GM12878 (cell line): ENCODE results near the gene GDF15. TPM values are rescaled to one million over a fixed set of nuclear protein-coding genes. Genes with fewer than 3 reads are reported as not detected.

Experiments
- ATAC-seq: fragments of 200-7000 bp; cut with Tn5 transposase; 3 replicates; pipeline ENCODE4 v1.9.1; 2020; ENCODE audit warnings: mild to moderate bottlenecking, moderate library complexity
- BruUV-seq: library from RNA; stranded (reverse); fragments of 400-500 nt; replicated peaks from 2 replicates; lab custom pipeline; 2021; lab: Mats Ljungman, UMichigan
- CTCF ChIA-PET: fragments of 300-600 bp; sonication (Branson Sonifier 250); formaldehyde crosslinking; extraction: SDS; loops from one replicate; lab custom pipeline; 2021; ENCODE audit warnings: inconsistent platforms; lab: Yijun Ruan, JAX
- POLR2A ChIA-PET: fragments of 350-600 bp; formaldehyde crosslinking; extraction: SDS; loops from one replicate; lab custom pipeline; 2021; ENCODE audit warnings: inconsistent platforms; lab: Charles Lee
- RAD21 ChIA-PET: fragments of 300-600 bp; sonication (Branson Sonifier 250); formaldehyde crosslinking; loops from one replicate; lab custom pipeline; 2023; ENCODE audit warnings: antibody characterized with exemption; ENCODE audit not compliant: unreplicated experiment; lab: Charles Lee
- SMC1A ChIA-PET: fragments of 300-600 bp; sonication (Branson Sonifier 250); formaldehyde crosslinking; loops from one replicate; lab custom pipeline; 2023; ENCODE audit not compliant: unreplicated experiment, uncharacterized antibody; lab: Charles Lee
- DNase-seq: peaks from one replicate; pipeline ENCODE4 v3.0.0-alpha.2; 2011; ENCODE audit warnings: low read depth, low spot score
- FAIRE-seq: peaks from 3 replicates; lab custom pipeline; 2011; peaks lifted over from hg19 to GRCh38; lab: Jason Lieb, UNC
- H2AFZ ChIP-seq: 2 replicates; pipeline ENCODE4 v1.6.0; 2011; ENCODE audit warnings: low read depth, low read length, control low read depth; ENCODE audit not compliant: control insufficient read depth
- H3K27ac ChIP-seq: 2 replicates; pipeline ENCODE4 v1.5.1; 2011; ENCODE audit warnings: control low read depth; ENCODE audit not compliant: control insufficient read depth, insufficient read depth
- H3K27me3 ChIP-seq, 2 experiments: replicated peaks in 1 of 2; 2 replicates each; pipeline versions ENCODE4 v1.6.0 to v1.6.1; 2011; ENCODE audit warnings: low read length in 1 of 2; ENCODE audit not compliant: control insufficient read depth in 2 of 2, insufficient read depth in 2 of 2
- H3K36me3 ChIP-seq, 2 experiments: 2 replicates each; pipeline ENCODE4 v1.5.1; 2011; ENCODE audit warnings: low read length in 1 of 2; ENCODE audit not compliant: control insufficient read depth in 2 of 2, insufficient read depth in 2 of 2
- H3K4me1 ChIP-seq: 2 replicates; pipeline ENCODE4 v1.6.1; 2011; ENCODE audit warnings: mild to moderate bottlenecking, low read length, moderate library complexity, mixed read lengths; ENCODE audit not compliant: control insufficient read depth, insufficient read depth
- H3K4me2 ChIP-seq: 2 replicates; pipeline ENCODE4 v1.6.0; 2011; ENCODE audit warnings: control low read depth; ENCODE audit not compliant: control insufficient read depth, insufficient read depth
- H3K4me3 ChIP-seq: fragments of 200-600 bp; sonication (generic); 2 replicates; pipeline ENCODE4 v1.5.1; 2016
- H3K79me2 ChIP-seq: 2 replicates; pipeline ENCODE4 v1.6.0; 2011; ENCODE audit warnings: low read length; ENCODE audit not compliant: control insufficient read depth, insufficient read depth
- H3K9ac ChIP-seq: 2 replicates; pipeline ENCODE4 v1.8.0; 2011; ENCODE audit warnings: low read length, control low read depth, mixed read lengths; ENCODE audit not compliant: control insufficient read depth, insufficient read depth
- H3K9me3 ChIP-seq: replicated peaks from 3 replicates; pipeline ENCODE4 v1.5.1; 2011; ENCODE audit warnings: mild to moderate bottlenecking, low read length; ENCODE audit not compliant: control insufficient read depth, insufficient read depth
- H4K20me1 ChIP-seq: 2 replicates; pipeline ENCODE4 v1.6.0; 2011; ENCODE audit not compliant: control insufficient read depth, insufficient read depth
- BACH1 ChIP-seq: fragments of 450-650 bp; IDR thresholded peaks from 2 replicates; pipeline ENCODE4 v1.6.1; 2017; ENCODE audit warnings: mild to moderate bottlenecking, borderline replicate concordance
- BCL3 ChIP-seq: IDR thresholded peaks from 2 replicates; pipeline ENCODE4 v1.6.1; 2011; ENCODE audit warnings: borderline replicate concordance, low read depth, mild to moderate bottlenecking, moderate library complexity, low read length; ENCODE audit not compliant: insufficient read depth, poor library complexity, severe bottlenecking
- BHLHE40 ChIP-seq, 2 experiments: fragments of 450-650 bp in 1 of 2; IDR thresholded peaks; 2 replicates each; pipeline ENCODE4 v1.6.1; 2011 to 2017; ENCODE audit warnings: low read depth in 2 of 2, borderline replicate concordance in 1 of 2, improper control_type of control experiment in 1 of 2, low read length in 1 of 2, mild to moderate bottlenecking in 1 of 2
- DPF2 ChIP-seq: fragments of 450-650 bp; IDR thresholded peaks from 2 replicates; pipeline ENCODE4 v1.6.1; 2017; ENCODE audit warnings: mild to moderate bottlenecking
- EGR1 ChIP-seq, 2 experiments: IDR thresholded peaks; 1 replicate in 1 of 2; 2 replicates in 1 of 2; pipeline ENCODE4 v1.6.1; 2011 to 2012; ENCODE audit warnings: low read depth in 2 of 2, low read length in 2 of 2, borderline replicate concordance in 1 of 2, mild to moderate bottlenecking in 1 of 2, moderate library complexity in 1 of 2
- GATAD2B ChIP-seq: fragments of 450-650 bp; conservative IDR thresholded peaks from 2 replicates; pipeline ENCODE4 v1.6.1; 2017; ENCODE audit warnings: low read depth, mild to moderate bottlenecking, moderate library complexity
- IKZF1 ChIP-seq: fragments of 450-650 bp; conservative IDR thresholded peaks from 2 replicates; pipeline ENCODE4 v1.6.1; 2017; ENCODE audit warnings: antibody characterized with exemption, mild to moderate bottlenecking
- IRF4 ChIP-seq: IDR thresholded peaks from 2 replicates; pipeline ENCODE4 v1.6.1; 2011; ENCODE audit warnings: low read depth, low read length
- LARP7 ChIP-seq: fragments of 450-650 bp; IDR thresholded peaks from 2 replicates; pipeline ENCODE4 v1.6.1; 2017; ENCODE audit warnings: mild to moderate bottlenecking
- NR2F1 ChIP-seq: fragments of 450-650 bp; conservative IDR thresholded peaks from 2 replicates; pipeline ENCODE4 v1.6.1; 2017; ENCODE audit warnings: mild to moderate bottlenecking
- PAX8 ChIP-seq: fragments of 450-650 bp; IDR thresholded peaks from 2 replicates; pipeline ENCODE4 v1.6.1; 2017; ENCODE audit warnings: mild to moderate bottlenecking, moderate library complexity
- POLR2A ChIP-seq: IDR thresholded peaks from 2 replicates; pipeline ENCODE4 v1.6.1; 2011; ENCODE audit warnings: low read depth, mild to moderate bottlenecking, low read length
- RB1 ChIP-seq: fragments of 450-650 bp; formaldehyde crosslinking; IDR thresholded peaks from 2 replicates; pipeline ENCODE4 v1.6.1; 2017; ENCODE audit warnings: mild to moderate bottlenecking, borderline replicate concordance
- WGBS: methylation state at CpG from one replicate; pipeline ENCODE4 v1.1.6; 2016; ENCODE audit warnings: low lambda C conversion rate; ENCODE audit not compliant: insufficient replicate concordance, insufficient coverage; ENCODE audit errors: missing lambda C conversion rate; 5-methylcytosine and 5-hydroxymethylcytosine counted together
- in situ Hi-C: fragments of 300-500 bp; cut with MboI; formaldehyde crosslinking; loops from 9 replicates; pipeline ENCODE4 v1.14.3; 2018; ENCODE audit warnings: mixed read lengths
- intact Hi-C: fragments of 100-400 bp; cut with micrococcal nuclease; formaldehyde crosslinking; loops from one replicate; pipeline ENCODE4 v1.14.2; 2022; ENCODE audit not compliant: unreplicated experiment
- polyA plus RNA-seq, 11 experiments: library from polyadenylated mRNA; depleted of rRNA in 4 of 11; unstranded in 6 of 11; stranded (reverse) in 5 of 11; fragments of >200 nt; fragmentation: Nextera tagmentation in 4 of 11; fragmentation: Illumina TruSeq in 1 of 11; extraction: Ambion mirVana in 4 of 11; extraction: Trizol in 1 of 11; gene quantifications; 1 replicate in 1 of 11; 2 replicates in 10 of 11; pipeline versions ENCODE4 v1.2.1 to v1.2.3, GENCODE V29; 2011 to 2016; ENCODE audit warnings: inconsistent platforms in 2 of 11, missing spikeins in 2 of 11, low read depth in 1 of 11
- total RNA-seq, 4 experiments: library from RNA; depleted of rRNA in 3 of 4; stranded (reverse); fragments of >200 nt in 3 of 4; fragmentation: Illumina TruSeq in 1 of 4; extraction: Trizol in 1 of 4; gene quantifications; 2 replicates each; pipeline versions ENCODE4 v1.2.1 to v1.2.3, GENCODE V29; 2013 to 2021
- TF ChIP-seq, protein P1 (sequence below): fragments of 450-650 bp; IDR thresholded peaks from 2 replicates; pipeline ENCODE4 v1.6.1; 2016; ENCODE audit warnings: mild to moderate bottlenecking

The GDF15 gene
- total and polyA plus RNA-seq, 10 of the 15 experiments (the other 5 are each of a cell fraction or from before 2014, with no cell fraction given), result 0.11 to 3.6 (median 1.6) TPM; not detected in 1

GRCh38 chr19:18437491-18438330 lies 51.8 kb downstream of the GDF15 start, which contains the start of gene ISYNA1:
TSS of gene ISYNA1 (minus strand) at chr19:18438133. CDS start at chr19:18437979, 154 bp downstream.
- no peak for FAIRE-seq
- TF ChIP-seq IRF4 (no peak), POLR2A (peak; percentile 66), LARP7 (0 out of 2 replicates have a peak, but pooled peaks have one; percentile 22), NR2F1 (0 out of 2 replicates have a peak, but pooled peaks have one; percentile 10), DPF2 (0 out of 2 replicates have a peak, but pooled peaks have one; percentile 15), BHLHE40 (IDR thresholded peaks at IDR 0.05; ENCODE audit: borderline replicate concordance in 1 of 2, low read depth in 2 of 2, low read length in 1 of 2) (peak; percentile 7 to 79; a peak in 2 of 4 replicates), BCL3 (peak; percentile 15), EGR1 (IDR thresholded peaks at IDR 0.05; ENCODE audit: borderline replicate concordance in 1 of 2, low read depth in 2 of 2, low read length in 2 of 2) (peak in 1 of 2 experiments; percentile 86; a peak in 2 of 3 replicates), RB1 (0 out of 2 replicates have a peak, but pooled peaks have one; percentile 24), IKZF1 (peak; percentile 24), PAX8 (no peak), GATAD2B (peak; percentile 49; the same call in 1 of the 2 replicates), BACH1 (peak; percentile 67; the same call in 1 of the 2 replicates)
- TF ChIP-seq, protein P1, sequence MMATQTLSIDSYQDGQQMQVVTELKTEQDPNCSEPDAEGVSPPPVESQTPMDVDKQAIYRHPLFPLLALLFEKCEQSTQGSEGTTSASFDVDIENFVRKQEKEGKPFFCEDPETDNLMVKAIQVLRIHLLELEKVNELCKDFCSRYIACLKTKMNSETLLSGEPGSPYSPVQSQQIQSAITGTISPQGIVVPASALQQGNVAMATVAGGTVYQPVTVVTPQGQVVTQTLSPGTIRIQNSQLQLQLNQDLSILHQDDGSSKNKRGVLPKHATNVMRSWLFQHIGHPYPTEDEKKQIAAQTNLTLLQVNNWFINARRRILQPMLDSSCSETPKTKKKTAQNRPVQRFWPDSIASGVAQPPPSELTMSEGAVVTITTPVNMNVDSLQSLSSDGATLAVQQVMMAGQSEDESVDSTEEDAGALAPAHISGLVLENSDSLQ, result no peak
- DNase-seq, result no peak
- Histone ChIP-seq H3K27ac (no peak within 1 kb of the TSS; the same call in 1 of the 2 replicates), H3K27me3 (no peaks in the 10 kb centered on the region), H3K4me2 (peak within 1 kb of the TSS; percentile 94), H2AFZ (peak within 1 kb of the TSS; percentile 82), H3K4me3 (peak within 1 kb of the TSS; percentile 65), H3K79me2 (peaks cover 6% of the 10 kb centered on the region), H3K9me3 (no peaks in the 10 kb centered on the region; the same call in 2 of the 3 replicates), H3K9ac (peak within 1 kb of the TSS; percentile 19; the same call in 1 of the 2 replicates), H3K4me1 (peaks cover 15% of the 10 kb centered on the region), H4K20me1 (no peaks in the 10 kb centered on the region), H3K36me3 (peaks cover 0 to 2% of the 10 kb centered on the region in 2 experiments; a peak in 1 of 4 replicates)
- CTCF ChIA-PET, result interaction anchor here (0.6 kb wide), 1 partner anchor 24 kb away, joined by 3 read pairs; no protein-coding TSS in a partner anchor
- POLR2A ChIA-PET, result no interaction called here
- WGBS, result 10% methylated on average over 69 of the region's 99 CpGs
- in situ Hi-C loops (no loop called here), intact Hi-C loops (no loop called here)
- RAD21 ChIA-PET, result interaction anchor here (1.0 kb wide), 2 partner anchors 16 to 21 kb away, joined by 3 read pairs; no protein-coding TSS in a partner anchor
- peak; percentile 13 for ATAC-seq
- no TSS peak for BruUV-seq
- SMC1A ChIA-PET, result no interaction called here
